Progenitor cell of endocrine pancreas (in vitro differentiated cells): ENCODE measurements around the gene DOK5. TPM values are rescaled to one million over a fixed set of nuclear protein-coding genes. Genes with fewer than 3 reads are reported as not detected.

Experiments used
- DNase-seq: peaks from one replicate; pipeline ENCODE4 v3.0.0; 2021; ENCODE audit warnings: low spot score; ENCODE audit not compliant: unreplicated experiment
- H3K27ac Mint-ChIP-seq: 2 replicates; pipeline ENCODE4 v1.8.0; 2021; ENCODE audit warnings: mild to moderate bottlenecking, moderate library complexity, mixed read lengths
- H3K27me3 Mint-ChIP-seq: 2 replicates; pipeline ENCODE4 v1.8.0; 2021; ENCODE audit warnings: mixed read lengths
- H3K36me3 Mint-ChIP-seq: 2 replicates; pipeline ENCODE4 v1.8.0; 2022; ENCODE audit warnings: mixed read lengths; ENCODE audit not compliant: insufficient read depth
- H3K4me1 Mint-ChIP-seq: 2 replicates; pipeline ENCODE4 v1.8.0; 2021; ENCODE audit warnings: low read depth, mixed read lengths
- H3K4me3 Mint-ChIP-seq: 2 replicates; pipeline ENCODE4 v1.8.0; 2021; ENCODE audit warnings: low read depth, mild to moderate bottlenecking, moderate library complexity, mixed read lengths
- H3K9me3 Mint-ChIP-seq: 2 replicates; pipeline ENCODE4 v1.8.0; 2021; ENCODE audit warnings: low read depth, mixed read lengths
- CTCF ChIP-seq: fragments of 200-600 bp; sonication (generic); IDR thresholded peaks from one replicate; pipeline ENCODE4 v1.5.0; 2021; ENCODE audit warnings: antibody characterized with exemption, mild to moderate bottlenecking; ENCODE audit not compliant: unreplicated experiment
- total RNA-seq: library from RNA; stranded (reverse); gene quantifications from 2 replicates; pipeline ENCODE4 v1.2.1, GENCODE V29; 2021

The DOK5 gene
- total RNA-seq, 1 donor from 2014 or later = 0.24 TPM

- H3K27me3 Mint-ChIP-seq = no peaks in the 10 kb centered on the region
- H3K36me3 Mint-ChIP-seq = no peaks in the 10 kb centered on the region
- H3K9me3 Mint-ChIP-seq = no peaks in the 10 kb centered on the region
- H3K27ac Mint-ChIP-seq = no peak overlapping the region
- no peak for DNase-seq
- no peak overlapping the region for H3K4me3 Mint-ChIP-seq
- H3K4me1 Mint-ChIP-seq = no peaks in the 10 kb centered on the region
- TF ChIP-seq CTCF = no peak
Measured at GRCh38 chr20:54548849-54549248, 73.5 kb downstream of the DOK5 start.

- H3K27ac Mint-ChIP-seq = no peak overlapping the region
- no peaks in the 10 kb centered on the region for H3K4me1 Mint-ChIP-seq
- H3K4me3 Mint-ChIP-seq = no peak overlapping the region
- H3K27me3 Mint-ChIP-seq = no peaks in the 10 kb centered on the region
- H3K9me3 Mint-ChIP-seq = no peaks in the 10 kb centered on the region
- no peak for DNase-seq
- no peaks in the 10 kb centered on the region for H3K36me3 Mint-ChIP-seq
- TF ChIP-seq CTCF = no peak
Measured at GRCh38 chr20:54549658-54550326, 74.4 kb downstream of the DOK5 start.

GRCh38 chr20:54550776-54551396 lies 75.5 kb downstream of the DOK5 start:
- Mint-ChIP-seq H3K27ac (no peak overlapping the region), H3K36me3 (no peaks in the 10 kb centered on the region), H3K9me3 (no peaks in the 10 kb centered on the region), H3K4me3 (no peak overlapping the region), H3K27me3 (no peaks in the 10 kb centered on the region), H3K4me1 (no peaks in the 10 kb centered on the region)
- TF ChIP-seq CTCF = no peak
- no peak for DNase-seq

- H3K27me3 Mint-ChIP-seq = no peaks in the 10 kb centered on the region
- no peaks in the 10 kb centered on the region for H3K36me3 Mint-ChIP-seq
- DNase-seq = no peak
- no peaks in the 10 kb centered on the region for H3K4me1 Mint-ChIP-seq
- no peak overlapping the region for H3K4me3 Mint-ChIP-seq
- H3K27ac Mint-ChIP-seq = no peak overlapping the region
- no peak for TF ChIP-seq CTCF
- H3K9me3 Mint-ChIP-seq = no peaks in the 10 kb centered on the region
Measured at GRCh38 chr20:54554006-54554405, 78.6 kb downstream of the DOK5 start.

- H3K36me3 Mint-ChIP-seq = no peaks in the 10 kb centered on the region
- H3K27me3 Mint-ChIP-seq = no peaks in the 10 kb centered on the region
- no peaks in the 10 kb centered on the region for H3K4me1 Mint-ChIP-seq
- no peak overlapping the region for H3K4me3 Mint-ChIP-seq
- no peak for TF ChIP-seq CTCF
- no peak for DNase-seq
- H3K27ac Mint-ChIP-seq = no peak overlapping the region
- H3K9me3 Mint-ChIP-seq = no peaks in the 10 kb centered on the region
Measured at GRCh38 chr20:54555150-54555549, 79.8 kb downstream of the DOK5 start.
